ENCODE results near the gene ZNF217.
"Not testable (repeated sequence)": the region's sequence is repeated elsewhere in the genome, so short reads cannot be mapped to it uniquely, and the experiment has no call there.

The ZNF217 gene

DNA sequence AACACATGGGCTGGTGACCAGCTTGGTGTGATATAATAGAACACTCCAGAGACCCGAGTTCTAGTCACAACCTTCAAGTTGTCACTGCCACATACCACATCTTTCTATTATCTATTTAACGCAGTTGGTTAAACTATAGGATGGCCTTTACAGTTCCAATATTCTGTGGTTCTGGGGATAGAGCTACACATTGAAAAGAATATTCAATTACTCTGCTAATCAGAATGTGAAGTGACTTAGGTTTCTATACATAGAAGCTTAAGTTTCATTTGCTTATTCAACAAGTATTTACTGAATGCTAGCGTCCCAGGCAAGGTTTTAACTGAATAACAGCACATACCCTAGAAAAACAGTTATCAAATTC is 9.1 kb downstream of the ZNF217 start:
- H3K4me3 ChIP-seq (ENCODE audit: low read depth, low read length), result not testable (repeated sequence)

DNA sequence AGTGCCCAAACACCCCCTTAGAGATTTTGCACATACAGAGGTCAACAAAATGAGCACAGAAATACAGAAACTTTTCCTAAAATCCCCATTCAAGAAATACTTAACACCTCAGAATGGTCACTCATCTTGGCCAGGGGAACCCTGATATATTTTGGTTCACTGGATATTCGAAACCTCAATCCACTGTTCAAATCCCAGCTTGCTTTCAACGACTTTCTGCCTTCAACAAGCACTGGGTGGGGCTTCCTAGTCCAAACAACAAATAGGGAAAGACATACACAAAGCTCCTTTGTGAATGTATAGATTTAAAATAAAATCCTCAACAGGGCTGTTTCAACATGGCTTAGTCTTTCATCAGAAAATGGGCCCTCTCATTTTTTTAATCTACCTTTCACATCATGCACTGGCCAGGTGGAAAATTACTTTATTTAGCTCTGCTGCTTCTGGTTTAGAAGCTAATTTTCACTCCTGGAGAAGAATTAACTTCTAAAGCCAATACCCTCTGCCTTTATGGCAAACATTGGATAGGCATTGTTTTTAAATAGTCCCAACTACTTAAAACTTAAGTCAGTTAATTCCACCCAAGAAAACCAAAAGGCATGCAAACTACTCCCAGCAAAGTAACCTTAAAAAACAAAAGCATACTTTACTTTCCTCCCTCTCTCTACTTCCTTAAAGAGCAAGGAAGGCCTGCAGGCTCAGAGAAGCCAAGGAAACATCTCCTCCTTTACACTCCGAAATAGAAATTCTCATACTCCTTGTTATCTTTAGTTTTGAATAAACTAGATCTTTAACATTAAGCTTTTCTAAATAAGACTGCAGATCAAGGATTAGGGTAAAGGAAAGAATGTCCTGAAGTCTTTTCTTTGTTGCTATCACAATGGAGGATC is 9.7 kb downstream of the ZNF217 start:
- H3K4me3 ChIP-seq (ENCODE audit: low read depth, low read length), result not testable (repeated sequence)

DNA sequence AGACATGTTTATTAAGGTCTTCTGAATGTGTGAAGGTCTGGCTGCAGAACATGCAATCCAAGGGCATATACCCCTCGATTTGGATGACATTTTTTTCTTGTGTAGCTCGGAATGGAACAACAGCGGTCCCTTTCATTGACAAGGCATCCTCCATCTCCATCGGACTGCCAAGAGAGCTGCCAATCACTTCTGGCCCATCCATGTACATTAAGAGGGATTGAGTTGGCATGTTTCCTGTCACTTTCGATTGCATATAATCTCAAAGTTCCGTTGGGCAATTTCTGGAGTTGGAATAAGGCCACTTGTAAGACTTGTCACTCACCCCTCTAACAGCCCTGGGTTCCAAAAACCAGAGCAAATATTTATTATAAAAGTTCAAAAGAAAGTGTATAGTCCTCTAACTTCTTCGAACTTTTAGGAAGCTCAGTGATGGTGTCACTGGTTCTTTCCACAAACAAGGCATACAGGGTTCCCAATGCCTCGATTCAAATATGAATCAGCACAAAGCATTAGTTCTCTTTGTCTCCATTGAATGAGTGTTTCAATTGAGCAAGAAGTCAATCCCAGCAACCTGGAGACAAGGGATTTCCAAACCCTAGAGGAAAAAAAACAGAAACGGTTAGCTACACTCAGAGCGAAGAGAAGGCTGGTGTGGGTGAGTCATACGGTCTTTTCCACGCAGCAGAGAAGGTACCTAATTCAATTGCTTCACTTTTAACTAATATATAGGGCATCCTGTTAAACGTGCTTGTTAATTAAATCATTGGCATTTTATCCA is 10.9 kb downstream of the ZNF217 start:
- no peak overlapping the region for H3K4me3 ChIP-seq (ENCODE audit: low read depth, low read length)

DNA sequence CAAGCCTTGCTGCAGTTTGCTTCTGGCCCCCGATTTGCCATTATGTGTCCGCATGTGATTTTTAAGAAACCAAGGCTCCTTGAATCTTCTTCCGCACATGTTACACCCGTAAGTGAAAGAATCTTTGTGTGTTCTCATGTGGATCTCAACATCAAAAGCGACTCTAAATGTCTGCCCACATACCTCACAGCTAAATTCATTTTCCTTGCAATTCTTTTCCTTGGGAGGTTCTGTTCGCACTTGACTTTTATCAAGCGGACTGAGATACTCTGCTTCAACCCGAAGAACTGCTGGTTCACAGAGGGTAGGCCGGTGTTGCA is 11.4 kb downstream of the ZNF217 start:
- no peak overlapping the region for H3K4me3 ChIP-seq (ENCODE audit: low read depth, low read length)

DNA sequence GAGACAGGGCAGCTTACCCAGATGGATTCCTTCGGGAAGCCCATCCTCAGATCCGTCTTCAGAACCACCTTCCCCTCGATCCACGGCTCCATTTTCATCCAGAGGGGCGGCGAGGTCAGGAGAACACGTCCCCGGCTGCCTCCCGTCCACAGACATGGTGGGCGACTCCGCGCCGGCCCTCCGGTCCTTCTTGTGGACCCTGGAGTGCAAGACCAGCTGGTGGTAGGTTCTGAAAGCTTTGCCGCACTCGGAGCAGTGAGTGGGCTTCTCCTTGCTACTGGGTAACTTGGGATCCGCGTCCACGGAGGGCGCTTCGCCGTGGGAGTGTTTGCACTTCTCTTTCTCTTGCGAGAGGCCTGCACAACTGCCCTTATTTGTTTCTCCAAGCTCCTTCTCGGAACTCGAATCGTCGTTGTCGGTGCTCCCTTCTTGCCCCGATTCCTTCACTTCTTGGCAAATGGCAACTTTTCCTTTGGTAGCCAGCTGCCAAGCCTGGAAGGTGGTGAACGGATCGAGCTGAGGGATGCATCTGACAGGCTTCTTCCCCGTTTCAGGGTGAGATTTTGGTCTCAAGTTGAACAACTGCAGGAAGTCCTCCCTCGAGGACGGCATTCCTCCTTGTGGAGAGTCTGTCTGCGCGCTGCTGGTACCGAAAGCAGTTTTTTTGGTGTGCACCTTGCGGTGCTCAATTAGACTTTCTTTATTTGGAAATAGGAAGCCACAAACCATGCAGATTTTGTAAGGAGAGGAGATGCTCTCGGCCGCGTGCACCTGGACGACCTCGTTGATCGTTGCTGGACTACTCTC is 12.0 kb downstream of the ZNF217 start:
- no peak overlapping the region for H3K4me3 ChIP-seq (ENCODE audit: low read depth, low read length)

DNA sequence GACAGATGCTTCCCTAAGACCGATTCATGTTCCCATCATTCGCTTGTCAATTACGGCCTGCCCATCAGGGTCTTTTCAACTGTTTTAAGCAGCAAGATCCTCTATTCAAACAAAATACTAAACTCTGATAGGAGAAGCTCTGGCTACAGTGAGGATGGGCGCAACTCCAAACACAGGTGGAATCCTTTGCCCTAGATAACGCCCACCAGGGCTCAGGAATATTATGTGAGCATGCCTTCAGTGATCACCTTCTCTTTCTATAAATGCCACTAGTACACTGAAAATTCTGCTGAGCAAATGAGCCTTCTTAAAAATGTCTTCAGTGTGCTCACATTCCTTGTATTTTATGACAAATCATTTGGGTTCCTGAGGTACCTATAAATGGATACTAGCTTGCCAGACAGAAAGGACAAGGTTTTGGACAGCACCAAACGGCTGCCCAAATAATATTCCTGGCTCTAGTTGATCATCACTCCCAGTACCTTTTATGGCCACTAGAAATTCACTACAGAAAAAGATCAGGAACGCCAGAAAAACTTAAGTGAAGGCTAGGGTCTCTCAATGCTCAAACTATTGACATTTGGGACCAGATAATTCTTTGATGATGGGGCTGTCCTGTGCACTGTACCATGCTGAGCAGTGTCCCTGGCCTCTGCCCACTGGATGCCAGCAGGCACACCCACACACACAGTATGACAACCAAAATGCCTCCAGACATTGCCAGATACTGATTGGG is 13.1 kb downstream of the ZNF217 start:
- no peak overlapping the region for H3K4me3 ChIP-seq (ENCODE audit: low read depth, low read length)

DNA sequence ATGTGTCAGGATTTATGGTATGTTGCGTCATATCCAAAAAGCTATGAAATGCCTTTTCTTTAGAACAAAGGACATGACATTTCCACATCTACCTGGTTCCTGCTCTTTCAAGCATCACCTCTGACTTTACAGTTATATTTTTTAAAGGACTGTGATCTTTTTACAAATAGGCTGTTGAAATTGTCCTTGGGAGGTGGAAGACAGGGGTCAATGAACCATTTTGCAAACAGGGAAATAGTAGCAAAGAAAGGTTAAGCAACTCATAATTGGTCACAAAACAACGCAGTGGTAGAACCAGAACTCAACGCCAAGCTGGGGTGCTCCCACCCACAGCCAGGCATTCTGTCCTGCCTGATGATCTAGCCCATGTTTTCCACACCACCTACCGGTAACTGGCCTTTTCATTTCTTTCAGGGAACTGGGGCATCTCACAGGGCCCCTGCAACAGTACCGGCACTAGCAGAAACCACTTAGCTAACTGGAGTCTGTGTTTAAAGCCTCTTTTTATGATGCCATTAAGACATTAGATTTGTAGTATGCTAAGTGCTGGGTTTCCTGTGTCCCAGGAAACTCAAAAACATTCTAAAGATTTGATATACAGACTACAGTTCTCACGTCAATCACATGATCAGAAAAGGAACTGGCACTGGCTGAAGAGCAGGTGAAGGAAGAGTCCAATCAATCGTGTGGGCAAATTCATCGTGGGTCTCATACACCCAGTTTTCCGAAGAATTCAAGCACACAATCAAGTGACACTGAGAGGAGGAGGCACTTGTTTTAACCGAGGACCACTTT is 13.9 kb downstream of the ZNF217 start:
- no peak overlapping the region for H3K4me3 ChIP-seq (ENCODE audit: low read depth, low read length)

DNA sequence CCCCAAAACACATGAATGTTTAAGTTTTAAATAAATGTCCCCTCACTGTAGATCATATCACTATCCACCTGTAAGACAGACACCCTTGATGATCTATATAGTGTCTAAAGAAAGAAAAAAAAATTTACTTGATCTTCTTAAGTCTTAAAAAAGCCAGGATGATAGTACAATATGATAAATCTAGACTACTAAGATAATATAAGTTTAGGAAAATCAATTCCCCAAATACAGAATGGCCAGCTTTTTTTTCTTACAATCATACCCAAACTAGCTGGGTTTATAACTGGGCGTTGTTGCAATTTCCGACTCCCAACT is 14.4 kb downstream of the ZNF217 start:
- H3K4me3 ChIP-seq (ENCODE audit: low read depth, low read length), result no peak overlapping the region

DNA sequence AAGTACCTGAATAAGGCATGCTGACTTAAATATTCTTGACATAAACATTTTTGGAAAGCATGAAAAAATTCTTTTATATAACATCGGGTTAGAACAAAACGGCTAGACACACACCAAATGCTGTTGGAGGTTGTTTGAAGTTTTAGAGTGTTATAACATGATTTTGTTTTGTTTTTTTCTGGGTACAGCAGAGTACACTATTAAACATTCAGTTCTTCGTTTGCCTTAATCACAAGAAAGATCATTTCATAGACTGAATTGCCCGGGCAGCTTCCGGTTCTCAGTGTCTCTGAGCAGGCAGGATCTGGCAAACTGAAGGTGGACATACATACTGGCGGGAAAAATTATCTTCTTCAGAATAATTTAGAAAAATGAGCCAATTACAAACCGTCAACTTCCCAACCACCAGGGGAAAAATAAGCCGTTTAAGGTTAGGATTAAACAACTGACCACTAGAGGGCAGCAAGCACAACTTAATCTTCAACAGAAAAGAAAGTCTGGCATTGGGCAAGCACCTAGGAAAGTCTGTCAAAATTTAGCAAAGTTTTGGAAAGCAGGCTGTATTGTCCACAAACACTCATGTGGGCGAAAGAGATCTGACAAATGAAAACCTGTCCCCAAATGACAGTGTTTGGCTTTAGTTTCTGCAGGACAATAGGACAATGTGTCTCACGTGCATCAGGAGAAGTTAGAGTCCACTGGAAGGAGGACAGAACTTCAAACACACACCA is 15.0 kb downstream of the ZNF217 start:
- H3K4me3 ChIP-seq (ENCODE audit: low read depth, low read length), result no peak overlapping the region

DNA sequence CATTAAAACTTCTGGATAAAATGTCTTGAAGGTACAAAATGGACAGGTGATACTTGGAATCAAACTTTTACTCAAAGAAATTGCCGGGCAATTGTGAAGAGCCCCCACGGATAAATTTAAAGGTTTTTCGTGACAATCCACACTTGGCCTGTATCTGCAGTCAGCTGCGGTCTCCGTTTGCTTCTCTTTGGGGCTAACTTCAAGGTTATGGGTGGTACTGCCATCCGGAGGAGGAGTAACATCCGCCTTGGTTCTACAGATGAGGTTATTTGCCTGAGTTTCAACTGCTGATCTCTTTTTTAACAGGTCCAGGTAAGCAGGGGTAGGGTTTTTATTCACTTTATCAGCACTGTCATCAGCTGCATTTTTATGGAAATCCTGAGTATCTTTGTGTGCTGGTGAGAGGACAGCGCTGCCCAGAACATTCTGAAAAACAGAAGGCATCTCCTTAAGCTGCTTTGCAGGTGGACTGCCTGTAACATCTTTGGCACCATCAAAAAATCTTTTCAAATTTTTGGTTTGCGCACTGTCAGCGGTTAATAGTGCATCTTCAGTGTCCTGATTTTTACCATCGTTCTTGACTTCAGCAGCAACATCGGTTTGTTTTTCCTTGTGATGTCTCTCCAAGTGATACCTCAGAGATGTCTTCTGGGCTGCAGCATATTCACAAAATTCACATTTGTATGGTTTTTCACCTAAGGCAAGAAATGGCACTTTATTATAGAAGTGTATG is 16.9 kb downstream of the ZNF217 start:
- no peak overlapping the region for H3K4me3 ChIP-seq (ENCODE audit: low read depth, low read length)

DNA sequence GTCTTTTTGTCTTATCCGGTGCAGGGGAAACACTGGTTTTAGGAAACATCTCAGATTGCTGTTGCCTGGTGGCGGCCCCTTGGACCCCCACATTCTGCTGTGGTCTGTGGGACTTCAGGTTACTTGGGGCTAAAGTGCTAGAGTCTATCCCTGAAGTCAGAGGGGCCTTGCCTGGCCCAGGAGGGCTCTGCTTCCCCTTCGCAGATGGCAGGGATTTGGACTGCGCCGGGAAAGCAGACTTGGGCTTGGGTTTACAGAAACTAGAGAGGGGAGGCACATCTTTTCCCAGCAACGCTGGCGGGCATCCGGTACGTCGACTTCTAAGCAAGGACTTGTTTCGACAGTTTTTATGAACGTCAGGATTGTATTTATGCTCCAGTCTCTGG is 17.5 kb downstream of the ZNF217 start:
- no peak overlapping the region for H3K4me3 ChIP-seq (ENCODE audit: low read depth, low read length)

DNA sequence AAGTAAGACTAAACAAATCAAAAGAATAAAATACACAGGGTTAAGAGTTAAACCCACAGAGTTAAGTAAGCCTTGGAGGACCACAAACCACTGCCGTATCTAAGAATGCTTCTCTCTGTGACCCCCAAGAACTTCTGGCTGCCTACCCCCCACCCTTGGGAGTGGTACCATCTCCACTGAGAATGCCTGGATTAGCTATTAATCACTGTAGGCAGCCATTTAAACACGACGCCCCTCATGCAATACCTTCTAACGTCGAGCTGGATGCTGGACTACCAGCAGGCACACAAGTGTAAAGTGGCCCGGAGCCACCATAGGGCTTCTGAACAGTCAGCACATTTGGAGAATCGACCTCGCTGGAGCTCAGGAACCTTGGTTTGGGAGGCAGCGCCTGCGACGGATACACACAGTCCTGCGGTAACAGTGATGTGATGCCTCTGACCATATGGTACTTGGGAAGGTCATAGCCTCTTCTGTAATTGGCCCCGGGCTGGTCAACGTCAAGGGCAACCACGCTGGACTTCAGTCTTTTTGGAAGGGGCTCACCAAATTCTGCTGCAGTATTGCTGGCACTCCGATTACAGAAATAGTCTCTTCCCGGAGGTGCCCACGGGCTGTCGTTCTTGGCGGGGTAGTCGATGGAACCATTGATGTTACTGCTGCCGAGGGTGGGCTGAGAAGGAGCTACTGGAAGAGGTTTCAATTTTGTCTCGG is 18.0 kb downstream of the ZNF217 start:
- no peak overlapping the region for H3K4me3 ChIP-seq (ENCODE audit: low read depth, low read length)

DNA sequence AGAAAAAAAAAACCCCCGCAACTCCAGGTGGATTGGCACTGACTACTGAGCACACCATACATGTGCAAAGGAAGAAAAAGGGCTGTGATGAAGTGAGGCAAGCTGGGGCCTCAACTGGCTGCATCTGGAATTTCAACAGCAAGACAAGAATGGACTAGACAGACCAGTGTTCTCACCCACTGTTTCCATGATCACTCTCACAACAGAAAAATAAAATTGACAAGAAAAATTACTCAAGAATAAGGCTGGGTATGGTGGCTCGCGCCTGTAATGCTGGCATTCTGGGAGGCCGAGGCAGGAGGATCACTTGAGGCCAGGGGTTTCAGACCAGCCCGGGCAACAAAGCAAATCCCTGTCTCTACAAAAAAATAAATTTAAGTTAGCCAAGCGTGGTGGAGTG is 18.8 kb downstream of the ZNF217 start:
- no peak overlapping the region for H3K4me3 ChIP-seq (ENCODE audit: low read depth, low read length)

DNA sequence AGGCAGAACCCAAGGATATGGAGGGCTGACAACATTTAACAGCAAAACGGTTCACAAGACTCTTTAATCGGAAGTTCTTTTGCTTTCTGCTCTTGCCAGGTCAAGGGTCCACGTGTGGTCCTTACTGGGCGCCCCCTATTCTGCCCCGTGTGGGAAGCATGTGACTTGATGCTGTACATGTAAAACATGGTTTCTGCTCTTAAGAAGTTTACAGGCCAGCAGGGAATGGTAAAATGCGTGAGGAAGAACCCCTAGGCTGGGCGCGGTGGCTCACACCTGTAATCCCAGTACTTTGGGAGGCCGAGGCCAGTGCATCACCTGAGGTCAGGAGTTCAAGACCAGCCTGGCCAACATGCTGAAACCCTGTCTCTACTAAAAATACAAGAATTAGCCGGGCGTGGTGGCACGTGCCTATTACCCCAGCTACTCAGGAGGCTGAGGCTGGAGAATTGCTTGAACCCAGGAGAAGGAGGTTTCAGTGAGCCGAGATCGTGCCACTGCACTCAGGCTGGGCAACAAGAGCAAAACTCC is 19.3 kb downstream of the ZNF217 start:
- H3K4me3 ChIP-seq (ENCODE audit: low read depth, low read length), result no peak overlapping the region

DNA sequence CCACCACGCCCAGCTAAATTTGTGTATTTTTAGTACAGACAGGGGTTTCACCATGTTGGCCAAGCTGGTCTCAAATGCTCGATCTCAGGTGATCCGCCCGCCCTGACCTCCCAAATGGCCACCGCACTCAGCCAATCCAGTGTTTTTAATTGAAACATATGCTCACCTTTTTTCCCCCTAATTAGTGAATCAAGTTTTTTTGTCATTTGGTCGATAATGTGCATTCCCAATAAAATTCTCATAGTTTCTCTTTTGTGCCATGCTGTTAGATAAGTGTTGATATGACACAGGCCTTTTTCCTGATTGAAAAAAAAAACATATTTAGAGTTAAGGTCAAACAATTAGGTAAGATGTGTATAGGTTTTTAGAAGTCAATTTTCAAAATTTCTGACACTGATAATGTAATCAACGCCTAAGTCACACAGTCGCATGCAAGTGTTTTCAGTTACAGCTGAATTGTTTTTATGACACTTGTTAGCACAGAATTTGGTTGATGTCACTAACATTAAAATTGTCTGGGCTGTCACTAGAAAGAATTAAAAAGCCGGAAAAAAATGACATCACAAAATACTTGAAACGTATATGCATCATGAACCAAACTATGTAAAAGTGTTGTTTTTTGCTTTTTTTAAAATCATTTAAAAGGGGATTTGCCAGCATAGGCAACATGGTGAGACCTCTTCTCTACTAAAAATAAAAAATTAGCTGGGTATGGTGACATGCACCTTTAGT is 21.9 kb downstream of the ZNF217 start:
- H3K4me3 ChIP-seq (ENCODE audit: low read depth, low read length), result no peak overlapping the region

DNA sequence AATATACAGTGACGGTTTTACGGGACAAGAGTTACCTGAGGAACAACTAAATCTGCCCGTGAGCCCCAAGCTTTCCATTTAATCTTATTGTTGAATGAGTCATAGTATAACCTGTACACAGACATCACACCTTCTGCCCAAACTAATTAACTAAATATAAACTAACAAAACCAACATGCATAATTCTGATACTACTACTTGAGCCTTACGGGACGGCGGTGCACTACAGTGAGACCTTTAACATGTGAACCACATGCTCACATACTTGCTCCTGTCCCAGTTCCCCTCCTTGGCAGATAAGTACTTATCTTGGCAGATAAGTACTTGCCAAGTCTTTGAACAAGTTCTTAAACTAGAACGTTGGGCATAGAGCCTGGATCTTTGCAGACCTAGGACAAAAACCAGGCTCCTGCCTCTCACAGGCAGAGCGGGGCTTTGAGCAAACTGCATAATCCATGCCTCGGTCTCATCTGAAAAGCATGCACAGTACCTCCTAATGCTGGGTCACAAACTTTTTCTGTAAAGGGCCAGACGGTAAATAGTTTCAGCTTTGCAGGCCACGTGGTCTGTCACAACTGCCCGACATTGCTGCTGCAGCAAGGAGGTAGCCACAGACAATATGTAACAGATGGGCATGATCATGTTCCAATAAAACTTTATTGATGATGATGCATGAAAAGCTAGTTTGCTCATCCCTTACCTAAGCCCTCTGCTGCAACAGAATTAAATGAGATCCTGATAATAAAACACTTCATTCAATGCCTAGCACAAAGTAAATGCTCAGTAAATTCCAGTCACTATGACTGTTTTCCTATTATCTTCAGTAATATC is 23.0 kb downstream of the ZNF217 start:
- no peak overlapping the region for H3K4me3 ChIP-seq (ENCODE audit: low read depth, low read length)

Data from iPS-11a (cell line).